Glomerular visceral epithelial cell (primary cell): ENCODE measurements around the gene ACYP2.
"Not testable (repeated sequence)": the region's sequence is repeated elsewhere in the genome, so short reads cannot be mapped to it uniquely, and the experiment has no call there.

Experiments
- DNase-seq: peaks from one replicate; pipeline ENCODE4 v3.0.0-alpha.2; 2016; ENCODE audit errors: extremely low spot score

ACYP2 gene

GRCh38 chr2:54265081-54265480 is 149.7 kb downstream of the ACYP2 start:
- not testable (repeated sequence) for DNase-seq

GRCh38 chr2:54267577-54267976 is 152.2 kb downstream of the ACYP2 start:
- DNase-seq = no peak

GRCh38 chr2:54271189-54271588 is 155.8 kb downstream of the ACYP2 start:
- DNase-seq = no peak

- no peak for DNase-seq
Measured at GRCh38 chr2:54271843-54272627, 156.6 kb downstream of the ACYP2 start.

- no peak for DNase-seq
Measured at GRCh38 chr2:54274781-54275242, 159.4 kb downstream of the ACYP2 start.

- no peak for DNase-seq
Measured at GRCh38 chr2:54275541-54275940, 160.1 kb downstream of the ACYP2 start.

- DNase-seq = no peak
Measured at GRCh38 chr2:54279385-54279784, 164.0 kb downstream of the ACYP2 start.

- no peak for DNase-seq
Measured at GRCh38 chr2:54284826-54285225, 169.4 kb downstream of the ACYP2 start.

GRCh38 chr2:54285451-54285850 is 170.0 kb downstream of the ACYP2 start:
- DNase-seq = no peak

- DNase-seq = no peak
Measured at GRCh38 chr2:54287532-54287931, 172.1 kb downstream of the ACYP2 start.

- DNase-seq = no peak
Measured at GRCh38 chr2:54289917-54290316, 174.5 kb downstream of the ACYP2 start.

- DNase-seq = no peak
Measured at GRCh38 chr2:54290356-54291025, 175.1 kb downstream of the ACYP2 start.

- DNase-seq = peak; percentile 3
Measured at GRCh38 chr2:54294665-54295064, 179.2 kb downstream of the ACYP2 start.

GRCh38 chr2:54295911-54296310 is 180.5 kb downstream of the ACYP2 start:
- peak; percentile 2 for DNase-seq

GRCh38 chr2:54298514-54298913 is 183.1 kb downstream of the ACYP2 start:
- DNase-seq = no peak

GRCh38 chr2:54303631-54304030 is 188.2 kb downstream of the ACYP2 start:
- DNase-seq = no peak

GRCh38 chr2:54306556-54306955 is 191.1 kb downstream of the ACYP2 start:
- DNase-seq = peak; percentile 13

GRCh38 chr2:54308186-54308585 is 192.8 kb downstream of the ACYP2 start:
- no peak for DNase-seq

GRCh38 chr2:54308782-54309181 is 193.4 kb downstream of the ACYP2 start:
- no peak for DNase-seq

- peak; percentile 9 for DNase-seq
Measured at GRCh38 chr2:54310311-54310710, 194.9 kb downstream of the ACYP2 start.

- no peak for DNase-seq
Measured at GRCh38 chr2:54310961-54311360, 195.5 kb downstream of the ACYP2 start.

GRCh38 chr2:54313147-54313546 is 197.7 kb downstream of the ACYP2 start:
- no peak for DNase-seq

GRCh38 chr2:54317973-54318372 is 202.6 kb downstream of the ACYP2 start:
- DNase-seq = no peak
